ENCODE results near the gene CPAMD8.

The CPAMD8 gene

DNA sequence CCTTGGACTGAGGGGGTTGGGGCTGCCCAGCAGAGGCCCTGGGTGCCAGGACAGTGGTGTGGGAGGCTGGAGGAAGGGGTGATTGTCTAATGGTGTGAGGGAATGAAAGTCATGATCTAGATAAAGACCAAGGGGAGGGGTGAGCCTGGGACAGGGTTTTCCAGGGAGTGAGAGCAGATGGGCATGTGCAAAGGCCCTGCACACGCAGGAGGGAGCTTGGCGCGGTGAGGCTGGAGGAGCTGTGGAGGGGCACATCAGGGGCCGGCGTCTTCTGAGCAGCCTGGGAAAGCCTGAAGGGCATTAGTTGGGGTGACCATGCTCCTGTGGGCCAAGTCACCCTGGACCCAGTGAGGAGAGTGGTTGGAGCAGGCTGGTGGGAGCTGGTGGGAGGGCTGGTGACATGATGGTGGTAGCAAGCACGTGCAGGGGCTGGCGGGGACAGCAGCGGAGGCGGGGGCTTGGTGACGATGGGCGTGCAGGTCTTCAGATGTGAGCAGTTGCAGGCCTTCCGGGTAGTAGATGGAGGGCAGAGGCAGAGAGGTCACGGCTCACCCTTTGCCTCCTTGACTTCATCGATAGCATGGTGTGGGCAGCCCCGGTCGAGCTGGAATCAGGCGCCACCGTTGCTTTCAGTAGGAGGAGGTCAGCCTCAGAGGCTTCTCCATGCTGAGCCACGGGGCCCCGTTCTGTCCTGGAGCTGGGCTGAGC is 158.0 kb downstream of the CPAMD8 start:
- DNase-seq, result no peak

DNA sequence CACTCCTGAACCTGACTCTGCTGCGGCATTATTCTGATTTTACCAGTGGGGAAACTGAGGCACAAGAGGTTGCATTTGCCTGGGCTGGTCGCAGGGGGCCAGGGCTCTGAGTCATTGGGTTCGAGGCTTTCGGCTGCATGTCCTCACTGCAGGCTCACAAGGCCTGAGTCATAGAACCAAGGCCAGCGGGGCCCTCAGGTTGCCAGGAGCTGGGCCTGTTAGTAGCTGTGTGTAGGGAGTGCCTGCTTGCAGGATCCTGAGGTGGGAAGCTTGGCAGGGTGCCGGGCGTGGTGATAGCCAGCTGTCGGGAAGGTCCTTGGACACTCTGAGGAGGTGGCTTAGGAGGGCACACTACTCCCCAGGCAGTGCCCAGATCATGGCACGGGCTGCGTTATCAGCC is 159.4 kb downstream of the CPAMD8 start:
- DNase-seq, result no peak

DNA sequence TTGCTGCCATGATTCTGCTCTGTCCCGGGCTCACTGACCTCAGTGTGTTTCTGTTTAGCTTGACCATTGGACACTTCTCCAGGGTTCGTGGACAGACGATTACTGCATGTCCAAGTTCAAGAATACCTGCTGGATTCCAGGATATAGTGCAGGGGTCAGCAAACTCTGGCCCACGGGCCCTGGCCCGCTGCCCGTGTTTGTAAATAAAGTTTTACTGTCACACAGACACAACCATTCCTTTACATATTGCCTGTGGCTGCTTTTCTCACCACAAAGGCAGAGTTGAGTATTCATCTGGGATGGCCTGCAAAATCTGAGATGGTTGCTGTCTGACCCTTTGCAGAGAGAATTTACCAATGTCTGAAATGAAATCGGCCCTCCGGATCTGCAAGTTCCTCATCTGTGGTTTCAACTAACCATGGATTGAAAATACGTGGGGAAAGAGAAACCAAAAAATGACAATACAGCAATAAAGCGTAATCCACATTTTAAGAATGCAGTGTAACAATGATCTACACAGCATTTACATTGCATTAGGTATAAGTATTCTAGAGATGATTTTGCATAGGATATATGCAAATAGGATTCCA is 163.7 kb downstream of the CPAMD8 start:
- DNase-seq, result peak; percentile 81

DNA sequence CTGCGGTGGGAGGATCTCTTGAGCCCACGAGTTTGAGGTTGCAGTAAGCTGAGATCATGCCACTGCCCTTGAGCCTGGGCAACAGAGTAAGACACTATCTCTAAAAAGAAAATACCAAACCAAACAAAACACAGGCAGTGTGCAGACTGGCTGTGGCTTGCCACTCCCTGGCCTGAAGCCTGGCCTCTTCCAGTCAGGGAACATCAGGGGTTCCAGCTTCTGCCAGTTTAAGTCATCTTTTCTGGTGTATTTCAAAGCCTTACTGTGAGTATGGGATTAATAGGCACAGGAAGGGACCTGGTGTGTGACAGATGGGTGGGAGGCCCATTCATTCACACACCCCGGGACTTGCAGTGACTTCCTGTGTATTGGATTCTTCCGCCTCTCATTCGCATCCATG is 164.8 kb downstream of the CPAMD8 start:
- no peak for DNase-seq

DNA sequence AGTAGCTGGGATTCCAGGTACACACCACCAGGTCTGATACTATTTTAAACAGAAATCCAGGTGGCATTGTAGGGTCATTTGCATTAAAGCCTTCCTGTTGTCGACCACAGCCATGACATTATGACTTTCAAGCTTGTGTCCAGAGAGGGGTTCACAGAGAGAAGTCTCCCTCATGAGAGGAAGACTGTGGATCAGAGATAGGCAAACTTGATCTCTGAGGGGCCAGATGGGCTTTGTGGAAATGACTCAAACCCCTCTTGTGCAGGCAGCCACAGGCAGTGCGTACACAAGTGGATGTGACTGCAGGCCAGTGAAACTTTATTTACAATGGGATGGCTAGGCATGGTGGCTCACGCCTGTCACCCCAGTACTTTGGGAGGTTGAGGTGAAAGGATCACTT is 165.6 kb downstream of the CPAMD8 start:
- DNase-seq, result no peak

DNA sequence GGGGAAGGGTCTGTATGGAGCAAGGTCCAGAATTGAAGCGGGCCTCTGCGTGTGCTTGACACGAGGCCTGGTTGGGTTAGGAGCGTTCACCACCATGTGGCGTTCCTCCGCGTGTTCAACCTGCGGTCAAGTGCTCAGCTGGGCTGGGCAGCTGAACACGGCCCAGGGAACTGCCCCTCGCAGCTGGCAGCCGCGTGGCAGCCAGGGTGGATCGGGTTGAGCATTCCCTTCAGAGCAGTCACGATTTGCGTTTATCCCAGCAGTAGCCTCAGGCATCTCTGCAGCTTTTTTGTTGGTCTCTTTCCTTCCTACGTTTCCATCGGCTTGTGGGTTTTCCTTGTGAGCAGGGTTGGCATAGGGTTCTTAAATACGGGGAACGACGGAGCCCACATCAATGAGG is 166.5 kb downstream of the CPAMD8 start:
- DNase-seq, result no peak

- no peak for DNase-seq
Measured at GRCh38 chr19:16859626-16860025, 167.0 kb downstream of the CPAMD8 start.

DNA sequence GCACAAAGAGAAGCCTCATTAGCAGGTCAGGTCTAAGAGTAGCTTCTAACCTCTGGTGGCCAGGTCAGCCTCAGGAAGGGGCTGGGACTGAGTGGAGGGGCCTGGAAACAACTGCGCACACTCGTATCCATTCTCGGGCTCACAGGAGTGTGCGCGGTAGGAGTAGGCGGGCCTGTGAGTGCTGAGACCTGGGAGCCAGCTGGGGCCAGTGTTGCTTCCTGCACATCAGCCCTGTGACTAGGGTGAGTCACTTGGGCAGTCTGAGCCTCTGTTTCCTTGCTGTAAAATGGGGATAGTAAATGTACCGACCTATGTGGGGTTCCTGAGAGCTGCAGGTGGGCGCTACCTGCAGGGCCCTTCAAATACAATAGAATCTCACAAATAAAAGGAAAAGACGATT is 170.5 kb downstream of the CPAMD8 start:
- DNase-seq, result no peak

DNA sequence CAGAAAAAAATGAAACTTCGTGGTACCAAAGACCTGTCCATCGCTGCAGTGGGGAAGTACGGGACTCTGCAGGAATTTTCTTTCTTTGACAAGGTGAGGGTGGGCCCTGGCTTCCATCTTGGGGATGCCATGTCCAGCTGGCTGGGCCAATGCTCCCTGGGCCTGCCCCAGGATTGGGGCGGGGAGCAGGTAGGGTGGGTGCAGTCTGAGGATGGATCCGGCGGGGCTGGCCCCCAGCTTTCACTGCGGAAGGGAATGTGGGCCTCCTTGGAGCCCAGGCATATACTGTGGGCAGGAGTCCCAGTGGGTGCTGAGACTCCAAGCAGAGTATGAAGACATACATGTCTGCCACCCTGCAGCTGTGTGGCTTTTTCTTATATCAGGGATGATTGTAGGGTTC is 173.5 kb downstream of the CPAMD8 start:
- no peak for DNase-seq

DNA sequence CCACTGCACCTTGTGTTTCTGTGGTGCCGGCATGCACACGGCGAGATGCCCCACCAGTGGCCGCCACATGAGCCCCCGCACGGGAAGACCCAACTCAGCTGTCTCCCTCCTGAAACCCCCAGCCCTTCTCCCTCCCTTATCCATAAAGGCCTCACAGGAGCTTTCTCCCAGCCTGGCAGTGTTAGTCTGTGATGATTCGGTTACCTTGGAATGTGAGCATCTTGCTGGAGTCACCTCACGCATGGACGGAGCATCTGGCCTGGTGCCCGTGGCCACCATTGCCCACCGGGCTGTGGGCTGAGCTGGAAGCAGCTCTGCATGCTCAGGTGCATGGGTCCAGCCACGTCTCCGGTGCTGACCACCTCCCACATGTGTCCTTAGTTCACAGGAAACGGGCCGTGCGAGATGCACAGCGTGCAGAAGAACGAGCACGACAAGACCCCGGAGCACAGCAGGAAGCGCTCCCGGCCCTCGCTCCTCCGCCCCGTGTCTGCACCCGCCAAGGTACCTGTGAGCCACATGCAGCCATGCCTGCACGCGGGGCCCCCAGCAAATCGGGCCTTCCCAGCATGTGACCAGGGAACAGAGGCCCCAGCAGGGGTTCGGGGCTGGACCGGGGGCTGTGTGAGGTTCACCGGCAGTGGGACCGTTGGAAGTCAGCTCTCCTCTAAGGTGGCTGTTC is 175.4 kb downstream of the CPAMD8 start:
- DNase-seq, result no peak

- DNase-seq, result no peak
Measured at GRCh38 chr19:16850133-16850532, 176.5 kb downstream of the CPAMD8 start.

DNA sequence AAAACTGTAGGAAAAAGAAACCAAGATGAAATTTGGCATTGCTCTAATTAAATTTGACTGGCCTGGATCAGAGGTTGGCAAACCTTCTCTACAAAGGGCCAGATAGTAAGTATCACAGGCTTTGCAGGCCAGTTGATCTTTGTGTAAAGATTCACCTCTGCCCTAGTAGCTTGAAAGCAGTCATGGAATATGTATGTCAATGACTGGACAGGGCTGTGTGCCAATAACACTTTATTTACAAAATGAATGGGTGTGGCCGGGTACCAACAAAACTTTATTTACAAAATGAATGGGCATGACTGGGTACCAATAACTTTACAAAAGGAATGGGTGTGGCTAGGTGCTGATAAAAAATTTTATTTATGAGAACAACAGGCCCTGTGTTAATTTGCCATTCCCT is 177.4 kb downstream of the CPAMD8 start:
- DNase-seq, result no peak

DNA sequence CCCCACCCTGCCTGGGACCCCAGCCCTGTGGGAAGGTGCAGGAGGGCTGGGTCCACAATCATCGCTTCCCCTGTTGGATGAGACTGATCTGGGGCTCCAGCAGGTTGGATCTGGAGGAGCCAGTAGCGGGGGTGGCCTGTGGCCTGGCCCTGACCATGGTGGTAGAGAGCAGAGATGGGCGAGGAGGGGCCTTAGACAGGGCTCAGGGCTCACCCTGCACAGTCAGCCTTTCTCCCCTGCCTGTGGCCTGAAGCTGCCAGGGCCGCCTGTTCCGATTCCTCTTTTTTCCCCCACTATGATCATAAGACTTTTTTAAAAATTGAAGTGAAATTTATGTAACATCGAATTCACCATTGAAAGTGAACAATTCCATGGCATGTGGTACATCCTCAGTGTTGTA is 179.2 kb downstream of the CPAMD8 start:
- DNase-seq, result no peak

DNA sequence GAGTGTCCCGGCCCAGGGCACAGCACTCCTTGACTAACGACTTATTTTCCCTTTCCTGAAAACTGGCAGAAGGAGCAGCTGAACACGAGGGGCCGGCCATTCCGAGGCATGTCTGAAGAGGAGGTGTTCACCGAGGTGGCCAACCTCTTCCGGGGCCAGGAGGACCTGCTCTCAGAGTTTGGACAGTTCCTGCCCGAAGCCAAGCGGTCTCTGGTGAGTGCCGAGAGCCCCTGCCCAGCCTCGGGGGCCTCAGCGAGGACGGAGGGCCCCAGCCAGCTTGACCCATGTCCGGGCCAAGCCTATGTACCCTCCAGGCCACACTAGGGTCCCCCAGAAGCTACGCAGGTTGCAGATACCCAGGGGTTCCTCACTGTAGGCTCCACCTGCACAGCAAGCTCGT is 179.7 kb downstream of the CPAMD8 start:
- no peak for DNase-seq
